ENCODE measurements around the gene FAM228B. TPM values are rescaled to one million over a fixed set of nuclear protein-coding genes. Genes with fewer than 3 reads are reported as not detected.
"Not testable (repeated sequence)": the region's sequence is repeated elsewhere in the genome, so short reads cannot be mapped to it uniquely, and the experiment has no call there.

FAM228B gene
- total RNA-seq, 4 donors from 2014 or later: 4.1 to 14.6 (median 7.5) TPM

GRCh38 chr2:24084386-24085199 is 38.7 kb upstream of the FAM228B start, which contains the start of gene TP53I3:
TP53I3 (minus strand) TSS chr2:24084834; CDS start chr2:24084326, 508 bp downstream.
- H3K27me3 ChIP-seq: no peaks in the 10 kb centered on the region
- H3K36me3 ChIP-seq: peaks cover 22% of the 10 kb centered on the region
- peak within 1 kb of the TSS; percentile 61 for H3K4me3 ChIP-seq
- peaks cover 25% of the 10 kb centered on the region for H3K4me1 ChIP-seq
- TF ChIP-seq EP300 (IDR thresholded peaks at IDR 0.05): no peak
- TF ChIP-seq POLR2A (IDR thresholded peaks at IDR 0.05): peak in 1 of 2 donors; percentile 34
- TF ChIP-seq POLR2AphosphoS5 (IDR thresholded peaks at IDR 0.05): peak in 1 of 3 donors; percentile 56
- peak; percentile 93 to 98 for TF ChIP-seq CTCF (IDR thresholded peaks at IDR 0.05)
- WGBS: 2% methylated on average over 38 of the region's 44 CpGs
- H3K9me3 ChIP-seq: no peaks in the 10 kb centered on the region
- DNase-seq (ENCODE audit: low spot score in 2 of 2): peak; percentile 92 to 93
- peak within 1 kb of the TSS; percentile 87 for H3K27ac ChIP-seq

GRCh38 chr2:24085200-24085489 is 38.1 kb upstream of the FAM228B start:
- DNase-seq (ENCODE audit: low spot score in 2 of 2): no peak
- H3K9me3 ChIP-seq: no peaks in the 10 kb centered on the region
- peak overlapping the region; percentile 61 for H3K4me3 ChIP-seq
- H3K27me3 ChIP-seq: no peaks in the 10 kb centered on the region
- peak overlapping the region; percentile 87 for H3K27ac ChIP-seq
- peaks cover 25% of the 10 kb centered on the region for H3K4me1 ChIP-seq
- H3K36me3 ChIP-seq: peaks cover 22% of the 10 kb centered on the region
- TF ChIP-seq POLR2A (IDR thresholded peaks at IDR 0.05) (no peak), EP300 (IDR thresholded peaks at IDR 0.05) (no peak), CTCF (IDR thresholded peaks at IDR 0.05) (no peak), POLR2AphosphoS5 (IDR thresholded peaks at IDR 0.05) (no peak)
- 27% methylated on average over 11 of the region's 11 CpGs for WGBS

GRCh38 chr2:24086241-24086640 is 37.0 kb upstream of the FAM228B start:
- 76% methylated on average over 1 of the region's 1 CpG for WGBS
- Histone ChIP-seq H3K36me3 (peaks cover 12% of the 10 kb centered on the region), H3K9me3 (no peaks in the 10 kb centered on the region), H3K27me3 (no peaks in the 10 kb centered on the region), H3K4me3 (no peak overlapping the region), H3K4me1 (peaks cover 25% of the 10 kb centered on the region), H3K27ac (no peak overlapping the region)
- DNase-seq (ENCODE audit: low spot score in 2 of 2): no peak
- TF ChIP-seq POLR2A (IDR thresholded peaks at IDR 0.05) (no peak), EP300 (IDR thresholded peaks at IDR 0.05) (no peak), POLR2AphosphoS5 (IDR thresholded peaks at IDR 0.05) (no peak), CTCF (IDR thresholded peaks at IDR 0.05) (no peak)

GRCh38 chr2:24087032-24087431 is 36.2 kb upstream of the FAM228B start:
- Histone ChIP-seq H3K36me3 (peaks cover 4% of the 10 kb centered on the region), H3K4me1 (peaks cover 25% of the 10 kb centered on the region), H3K9me3 (no peaks in the 10 kb centered on the region), H3K27ac (no peak overlapping the region), H3K27me3 (no peaks in the 10 kb centered on the region), H3K4me3 (no peak overlapping the region)
- TF ChIP-seq POLR2AphosphoS5 (IDR thresholded peaks at IDR 0.05) (no peak), CTCF (IDR thresholded peaks at IDR 0.05) (no peak), EP300 (IDR thresholded peaks at IDR 0.05) (no peak), POLR2A (IDR thresholded peaks at IDR 0.05) (no peak)
- DNase-seq (ENCODE audit: low spot score in 2 of 2): no peak
- WGBS: 78% methylated on average over 3 of the region's 3 CpGs

- Histone ChIP-seq H3K27me3 (no peaks in the 10 kb centered on the region), H3K27ac (no peak overlapping the region), H3K4me1 (peaks cover 12% of the 10 kb centered on the region), H3K36me3 (no peaks in the 10 kb centered on the region), H3K4me3 (no peak overlapping the region), H3K9me3 (no peaks in the 10 kb centered on the region)
- WGBS: 63% methylated on average over 2 of the region's 2 CpGs
- no peak for TF ChIP-seq EP300 (IDR thresholded peaks at IDR 0.05)
- TF ChIP-seq POLR2A (IDR thresholded peaks at IDR 0.05): no peak
- TF ChIP-seq POLR2AphosphoS5 (IDR thresholded peaks at IDR 0.05): no peak
- TF ChIP-seq CTCF (IDR thresholded peaks at IDR 0.05): no peak
- DNase-seq (ENCODE audit: low spot score in 2 of 2): no peak
Observed at GRCh38 chr2:24088821-24089359, 34.4 kb upstream of the FAM228B start.

GRCh38 chr2:24093270-24093669 is 30.0 kb upstream of the FAM228B start:
- H3K4me1 ChIP-seq, H3K9me3 ChIP-seq: not testable (repeated sequence)

GRCh38 chr2:24095171-24095677 is 28.0 kb upstream of the FAM228B start:
- not testable (repeated sequence) for H3K27ac ChIP-seq; DNase-seq (ENCODE audit: low spot score in 2 of 2); H3K9me3 ChIP-seq; H3K36me3 ChIP-seq; H3K4me1 ChIP-seq; H3K4me3 ChIP-seq; H3K27me3 ChIP-seq
- 87% methylated on average over 12 of the region's 17 CpGs for WGBS

More at GRCh38 chr2:24093270-24093669, 30.0 kb upstream of the FAM228B start:
- H3K27ac ChIP-seq; H3K27me3 ChIP-seq; DNase-seq (ENCODE audit: low spot score in 2 of 2); H3K36me3 ChIP-seq; H3K4me3 ChIP-seq: not testable (repeated sequence)
- over 99% methylated on average over 5 of the region's 5 CpGs for WGBS

- H3K4me3 ChIP-seq; H3K27ac ChIP-seq; H3K27me3 ChIP-seq; DNase-seq (ENCODE audit: low spot score in 2 of 2); H3K36me3 ChIP-seq; H3K9me3 ChIP-seq; H3K4me1 ChIP-seq: not testable (repeated sequence)
- 90% methylated on average over 2 of the region's 2 CpGs for WGBS
Observed at GRCh38 chr2:24100732-24101131, 22.5 kb upstream of the FAM228B start.
